H9 (cell line): ENCODE data around the gene ALDH1A2. TPM values are rescaled to one million over a fixed set of nuclear protein-coding genes. Genes with fewer than 3 reads are reported as not detected.

Source experiments
- DNase-seq: peaks from one replicate; pipeline ENCODE4 v3.0.0-alpha.2; 2017
- H2AFZ ChIP-seq: one replicate; pipeline ENCODE4 v1.6.1; 2013; ENCODE audit warnings: mild to moderate bottlenecking, low read length, control low read depth, moderate library complexity
- H2AK5ac ChIP-seq: 2 replicates; pipeline ENCODE4 v1.6.1; 2013; ENCODE audit warnings: low read length, control low read depth, mixed read lengths; ENCODE audit not compliant: insufficient read length
- H2BK120ac ChIP-seq: one replicate; pipeline ENCODE4 v1.6.1; 2013; ENCODE audit warnings: low read depth, mild to moderate bottlenecking, low read length, control low read depth, inconsistent platforms; ENCODE audit not compliant: poor library complexity, severe bottlenecking
- H2BK12ac ChIP-seq: 2 replicates; pipeline ENCODE4 v1.6.1; 2013; ENCODE audit warnings: low read length, control low read depth, mixed read lengths, low read depth; ENCODE audit not compliant: insufficient read length
- H2BK15ac ChIP-seq: 2 replicates; pipeline ENCODE4 v1.6.1; 2013; ENCODE audit warnings: low read depth, low read length, control low read depth
- H2BK20ac ChIP-seq: one replicate; pipeline ENCODE4 v1.6.1; 2013; ENCODE audit warnings: low read depth, mild to moderate bottlenecking, low read length, control low read depth, inconsistent platforms; ENCODE audit not compliant: poor library complexity, severe bottlenecking
- H2BK5ac ChIP-seq: 2 replicates; pipeline ENCODE4 v1.6.1; 2013; ENCODE audit warnings: low read length, control low read depth, mixed read lengths; ENCODE audit not compliant: insufficient read length
- H3K14ac ChIP-seq: 2 replicates; pipeline ENCODE4 v1.6.1; 2013; ENCODE audit warnings: low read length, control low read depth; ENCODE audit not compliant: insufficient read depth
- H3K18ac ChIP-seq: 2 replicates; pipeline ENCODE4 v1.6.1; 2013; ENCODE audit warnings: low read depth, mild to moderate bottlenecking, mixed read lengths, low read length, control low read depth; ENCODE audit not compliant: insufficient read length
- H3K23ac ChIP-seq: 2 replicates; pipeline ENCODE4 v1.6.1; 2013; ENCODE audit warnings: low read length, control low read depth, mixed read lengths, low read depth; ENCODE audit not compliant: insufficient read length
- H3K23me2 ChIP-seq: 2 replicates; pipeline ENCODE4 v1.6.1; 2013; ENCODE audit warnings: low read depth, mild to moderate bottlenecking, mixed read lengths, low read length, control low read depth; ENCODE audit not compliant: insufficient read length, poor library complexity, severe bottlenecking
- H3K27ac ChIP-seq: 2 replicates; pipeline ENCODE4 v1.5.1; 2013; ENCODE audit warnings: low read length, control low read depth, mixed read lengths, low read depth; ENCODE audit not compliant: insufficient read length
- H3K27me3 ChIP-seq: 2 replicates; pipeline ENCODE4 v1.6.1; 2013; ENCODE audit warnings: low read length, control low read depth, inconsistent platforms; ENCODE audit not compliant: insufficient read depth
- H3K4ac ChIP-seq: 2 replicates; pipeline ENCODE4 v1.6.1; 2013; ENCODE audit warnings: low read depth, mild to moderate bottlenecking, control low read depth, inconsistent platforms, low read length, moderate library complexity
- H3K4me1 ChIP-seq: 2 replicates; pipeline ENCODE4 v1.6.1; 2013; ENCODE audit warnings: low read length, control low read depth, inconsistent platforms; ENCODE audit not compliant: insufficient read depth
- H3K4me2 ChIP-seq: 2 replicates; pipeline ENCODE4 v1.6.1; 2013; ENCODE audit warnings: low read length, control low read depth, mixed read lengths; ENCODE audit not compliant: insufficient read length, insufficient read depth
- H3K56ac ChIP-seq: 2 replicates; pipeline ENCODE4 v1.6.1; 2013; ENCODE audit warnings: low read depth, mild to moderate bottlenecking, mixed read lengths, low read length, control low read depth; ENCODE audit not compliant: insufficient read length
- H3K79me1 ChIP-seq: 2 replicates; pipeline ENCODE4 v1.6.1; 2013; ENCODE audit warnings: low read depth, mild to moderate bottlenecking, moderate library complexity, low read length, control low read depth, inconsistent platforms; ENCODE audit not compliant: insufficient read depth, poor library complexity, severe bottlenecking
- H3K79me2 ChIP-seq: 2 replicates; pipeline ENCODE4 v1.6.1; 2013; ENCODE audit warnings: low read length, control low read depth, inconsistent platforms; ENCODE audit not compliant: insufficient read depth
- H3K9ac ChIP-seq: 2 replicates; pipeline ENCODE4 v1.6.1; 2013; ENCODE audit warnings: low read length, control low read depth, mixed read lengths; ENCODE audit not compliant: insufficient read length; ENCODE audit errors: extremely low read depth
- H3K9me3 ChIP-seq: one replicate; pipeline ENCODE4 v1.6.1; 2013; ENCODE audit warnings: low read depth, low read length, inconsistent platforms; ENCODE audit not compliant: control insufficient read depth
- H3T11ph ChIP-seq: one replicate; pipeline ENCODE4 v1.6.1; 2013; ENCODE audit warnings: mild to moderate bottlenecking, low read length, control low read depth, inconsistent platforms
- H4K20me1 ChIP-seq: one replicate; pipeline ENCODE4 v1.6.1; 2013; ENCODE audit not compliant: control insufficient read depth, insufficient read length, insufficient read depth
- H4K5ac ChIP-seq: 2 replicates; pipeline ENCODE4 v1.6.1; 2013; ENCODE audit warnings: low read depth, mild to moderate bottlenecking, mixed read lengths, low read length, control low read depth; ENCODE audit not compliant: insufficient read length
- H4K8ac ChIP-seq: replicated peaks from 2 replicates; pipeline ENCODE4 v1.6.1; 2013; ENCODE audit warnings: low read length, control low read depth, mixed read lengths, low read depth; ENCODE audit not compliant: insufficient read length
- H4K91ac ChIP-seq: 2 replicates; pipeline ENCODE4 v1.6.1; 2013; ENCODE audit warnings: low read depth, mild to moderate bottlenecking, moderate library complexity, mixed read lengths, low read length, control low read depth; ENCODE audit not compliant: insufficient read length
- H3K27ac Mint-ChIP-seq, 3 experiments: 2 replicates in 2 of 3; 3 replicates in 1 of 3; pipeline ENCODE4 v1.8.0; 2020 to 2021; ENCODE audit warnings: mixed read lengths in 3 of 3, mild to moderate bottlenecking in 1 of 3, moderate library complexity in 1 of 3
- H3K27me3 Mint-ChIP-seq: 2 replicates; pipeline ENCODE4 v1.8.0; 2021; ENCODE audit warnings: low read depth, mild to moderate bottlenecking, moderate library complexity, mixed read lengths
- H3K36me3 Mint-ChIP-seq, 3 experiments: 2 replicates in 2 of 3; 3 replicates in 1 of 3; pipeline ENCODE4 v1.8.0; 2020 to 2021; ENCODE audit warnings: low read depth in 3 of 3, mixed read lengths in 3 of 3; ENCODE audit not compliant: insufficient read depth in 1 of 3
- H3K4me1 Mint-ChIP-seq, 2 experiments: 2 replicates each; pipeline ENCODE4 v1.8.0; 2020; ENCODE audit warnings: mixed read lengths in 2 of 2
- H3K4me3 Mint-ChIP-seq, 2 experiments: 2 replicates in 1 of 2; 3 replicates in 1 of 2; pipeline ENCODE4 v1.8.0; 2020 to 2021; ENCODE audit warnings: mild to moderate bottlenecking in 2 of 2, mixed read lengths in 2 of 2, moderate library complexity in 1 of 2
- H3K9me3 Mint-ChIP-seq, 2 experiments: 2 replicates in 1 of 2; 3 replicates in 1 of 2; pipeline ENCODE4 v1.8.0; 2020; ENCODE audit warnings: mild to moderate bottlenecking in 2 of 2, mixed read lengths in 2 of 2, moderate library complexity in 1 of 2
- CTCF ChIP-seq: fragments of 200-600 bp; sonication (generic); conservative IDR thresholded peaks from 3 replicates; pipeline ENCODE4 v1.8.0; 2021; ENCODE audit warnings: antibody characterized with exemption, mild to moderate bottlenecking
- WGBS: extraction: QIAGEN DNeasy Blood & Tissue Kit; methylation state at CpG from one replicate; pipeline ENCODE4 v1.1.7; 2013; ENCODE audit warnings: missing lambda C conversion rate, low lambda C conversion rate, mixed read lengths; ENCODE audit not compliant: insufficient read length; ENCODE audit errors: extremely low coverage; 5-methylcytosine and 5-hydroxymethylcytosine counted together
- total RNA-seq: library from RNA; stranded (reverse); gene quantifications from 2 replicates; pipeline ENCODE4 v1.2.1, GENCODE V29; 2021

The ALDH1A2 gene
- total RNA-seq, 1 experiment from 2014 or later, result 0.72 TPM

GRCh38 chr15:58048261-58048660 lies 17.2 kb downstream of the ALDH1A2 start:
- no peak for TF ChIP-seq CTCF
- peaks cover 0 to 7% of the 10 kb centered on the region in 2 experiments; a peak in 1 of 5 replicates for H3K9me3 Mint-ChIP-seq
- H3T11ph ChIP-seq, result no peak overlapping the region
- H3K18ac ChIP-seq, result no peak overlapping the region
- no peak overlapping the region for H2BK15ac ChIP-seq
- no peak overlapping the region for H3K9ac ChIP-seq
- no CpG with 5 or more reads among the region's 3 CpGs for WGBS
- no peak overlapping the region for H3K4me3 Mint-ChIP-seq
- H4K5ac ChIP-seq, result no peak overlapping the region
- DNase-seq, result no peak
- H3K79me2 ChIP-seq, result no peaks in the 10 kb centered on the region
- no peak overlapping the region for H3K27ac ChIP-seq
- H3K27me3 ChIP-seq, result no peaks in the 10 kb centered on the region; the same call in 1 of the 2 replicates
- no peak overlapping the region for H3K14ac ChIP-seq
- H3K4ac ChIP-seq, result no peak overlapping the region
- H3K4me2 ChIP-seq, result no peak overlapping the region
- no peak overlapping the region for H2BK20ac ChIP-seq
- no peak overlapping the region for H4K91ac ChIP-seq
- H3K27ac Mint-ChIP-seq, result no peak overlapping the region
- H2BK12ac ChIP-seq, result no peak overlapping the region
- H3K4me1 Mint-ChIP-seq, result peaks cover 45 to 49% of the 10 kb centered on the region in 2 experiments
- H3K23ac ChIP-seq, result no peak overlapping the region
- no peaks in the 10 kb centered on the region for H3K36me3 Mint-ChIP-seq
- H2AK5ac ChIP-seq, result no peak overlapping the region
- H3K4me1 ChIP-seq, result peaks cover 4% of the 10 kb centered on the region; the same call in 1 of the 2 replicates
- no peaks in the 10 kb centered on the region for H4K20me1 ChIP-seq
- no peaks in the 10 kb centered on the region for H3K79me1 ChIP-seq
- H2BK120ac ChIP-seq, result no peak overlapping the region
- no peak overlapping the region for H3K56ac ChIP-seq
- H3K23me2 ChIP-seq, result no peaks in the 10 kb centered on the region
- no peak overlapping the region for H2AFZ ChIP-seq
- no peak overlapping the region for H4K8ac ChIP-seq
- no peaks in the 10 kb centered on the region for H3K9me3 ChIP-seq
- H3K27me3 Mint-ChIP-seq, result peaks cover 57% of the 10 kb centered on the region
- H2BK5ac ChIP-seq, result no peak overlapping the region
